Measurements from ENCODE around the gene PLD2.
A peak's percentile ranks its signal among the peaks of the same experiment; 100 is the strongest.
"Not testable (repeated sequence)": the region's sequence is repeated elsewhere in the genome, so short reads cannot be mapped to it uniquely, and the experiment has no call there.

PLD2 gene

DNA sequence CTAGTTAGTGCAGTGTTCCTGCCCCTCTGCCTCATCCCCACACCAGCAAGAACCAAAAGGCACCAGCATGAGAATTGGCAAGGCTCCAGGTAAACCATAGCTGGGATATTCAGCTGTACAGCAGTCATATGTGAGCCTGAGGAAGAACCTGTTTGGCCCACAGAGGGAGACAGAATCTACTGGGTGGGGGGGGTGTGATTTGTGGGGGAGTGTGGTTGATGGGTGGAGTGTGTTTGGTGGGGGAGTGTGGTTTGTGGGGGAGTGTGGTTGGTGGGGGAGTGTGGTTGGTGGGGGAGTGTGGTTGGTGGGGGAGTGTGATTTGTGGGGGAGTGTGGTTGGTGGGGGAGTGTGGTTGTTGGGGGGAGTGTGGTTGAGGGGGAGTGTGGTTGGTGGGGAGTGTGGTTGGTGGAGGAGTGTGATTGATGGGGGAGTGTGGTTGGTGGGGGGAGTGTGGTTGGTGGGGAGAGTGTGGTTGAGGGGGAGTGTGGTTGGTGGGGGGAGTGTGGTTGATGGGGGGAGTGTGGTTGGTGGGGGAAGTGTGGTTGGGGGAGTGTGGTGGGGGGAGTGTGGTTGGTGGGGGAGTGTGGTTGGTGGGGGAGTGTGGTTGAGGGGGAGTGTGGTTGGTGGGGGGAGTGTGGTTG is 45.7 kb downstream of the PLD2 start:
- intact Hi-C loops (cut with DNase I) = no loop called here
- DNase-seq = peak in 1 of 10 donors; percentile 17

- DNase-seq = peak in 1 of 10 donors; percentile 27
- intact Hi-C loops (cut with DNase I) = no loop called here
These were observed 46.3 kb downstream of the PLD2 start for GRCh38 chr17:4853208-4853671.

DNA sequence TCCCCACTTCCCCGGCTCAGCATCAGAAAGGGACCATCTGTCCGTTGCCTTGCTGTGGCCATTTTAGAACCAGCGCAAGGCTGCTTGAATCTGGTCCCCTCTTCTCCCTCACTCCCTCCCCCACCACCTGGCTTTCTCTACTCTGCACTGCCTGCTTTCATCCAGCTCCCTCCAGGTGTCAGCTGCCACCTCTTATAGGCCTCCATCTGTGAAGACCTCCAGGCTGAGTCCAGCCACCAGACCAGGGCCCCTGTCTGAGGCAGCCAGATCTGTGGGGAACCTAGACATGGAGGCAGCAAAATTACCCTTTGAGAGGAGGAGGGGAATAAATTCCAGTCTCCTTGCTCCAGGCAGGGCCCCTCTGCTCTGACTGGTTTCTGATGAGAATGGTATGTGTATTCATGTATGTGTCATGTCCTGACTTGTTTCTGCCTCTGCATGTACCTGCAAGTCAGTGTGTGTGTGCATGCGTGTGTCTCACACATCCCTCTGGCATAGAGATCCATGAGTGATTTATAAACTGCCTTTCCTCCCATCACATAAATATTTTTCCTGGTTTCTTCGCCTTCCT is 47.2 kb downstream of the PLD2 start:
- intact Hi-C loops (cut with DNase I) = no loop called here
- peak in 1 of 10 donors; percentile 76 for DNase-seq

DNA sequence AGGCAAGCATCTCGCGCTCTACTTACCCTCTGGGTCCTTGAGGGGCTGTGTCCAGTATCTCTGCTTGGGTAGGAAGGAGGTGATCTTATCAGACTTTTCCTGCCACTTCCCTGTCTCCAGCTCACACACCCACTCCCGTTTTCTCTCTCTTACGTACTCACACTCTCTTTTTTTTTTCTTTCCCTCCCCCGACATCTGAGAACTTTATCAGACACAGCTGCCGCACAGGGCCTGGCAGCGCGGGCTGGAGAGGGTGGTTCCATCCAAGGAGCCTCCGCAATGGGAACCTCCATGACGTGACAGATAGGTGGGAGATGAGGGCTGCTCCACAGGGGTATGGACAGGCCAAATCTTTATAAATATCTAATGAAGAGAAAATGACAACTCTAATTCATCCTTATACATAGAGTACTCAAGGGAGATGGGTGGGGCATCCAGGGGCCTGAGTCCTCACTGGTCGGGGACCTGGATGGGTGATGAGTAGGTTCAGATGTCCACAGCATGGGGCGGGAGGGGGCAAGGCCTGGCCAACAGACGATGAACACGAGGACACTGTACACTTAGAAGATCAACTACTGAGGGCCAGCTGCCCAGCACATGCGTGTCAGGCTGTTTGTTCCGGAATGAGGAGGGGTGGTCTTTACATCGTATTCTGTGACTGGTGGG is 49.5 kb downstream of the PLD2 start:
- intact Hi-C loops (cut with DNase I) = no loop called here
- peak in 2 of 10 donors; percentile 84 to 90 for DNase-seq

- intact Hi-C loops (cut with DNase I) = loop anchor here (1.0 kb wide), 1 partner anchor 21 kb away; no protein-coding TSS in a partner anchor
- DNase-seq = peak in 8 of 10 donors; percentile 49 to 97 (median 70)
These were observed 50.0 kb downstream of the PLD2 start for GRCh38 chr17:4856937-4857314.

DNA sequence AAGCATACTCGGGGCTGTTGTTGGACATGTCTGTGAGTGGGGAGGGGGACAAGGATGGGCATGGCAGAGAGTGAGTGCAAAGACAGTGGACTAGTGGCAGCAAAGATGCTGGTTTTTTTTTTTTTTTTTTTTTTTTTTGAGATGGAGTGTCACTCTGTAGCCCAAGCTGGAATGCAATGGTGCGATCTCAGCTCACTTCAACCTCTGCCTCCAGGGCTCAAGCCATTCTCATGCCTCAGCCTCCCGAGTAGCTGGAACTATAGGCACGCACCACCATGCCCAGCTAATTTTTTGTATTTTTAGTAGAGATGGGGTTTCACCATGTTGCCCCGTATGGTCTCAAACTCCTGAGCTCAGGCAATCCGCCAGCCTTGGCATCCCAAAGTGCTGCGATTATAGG is 50.4 kb downstream of the PLD2 start:
- intact Hi-C loops (cut with DNase I) = loop anchor here (1.0 kb wide), 1 partner anchor 21 kb away; no protein-coding TSS in a partner anchor
- DNase-seq = peak in 1 of 10 donors; percentile 72

DNA sequence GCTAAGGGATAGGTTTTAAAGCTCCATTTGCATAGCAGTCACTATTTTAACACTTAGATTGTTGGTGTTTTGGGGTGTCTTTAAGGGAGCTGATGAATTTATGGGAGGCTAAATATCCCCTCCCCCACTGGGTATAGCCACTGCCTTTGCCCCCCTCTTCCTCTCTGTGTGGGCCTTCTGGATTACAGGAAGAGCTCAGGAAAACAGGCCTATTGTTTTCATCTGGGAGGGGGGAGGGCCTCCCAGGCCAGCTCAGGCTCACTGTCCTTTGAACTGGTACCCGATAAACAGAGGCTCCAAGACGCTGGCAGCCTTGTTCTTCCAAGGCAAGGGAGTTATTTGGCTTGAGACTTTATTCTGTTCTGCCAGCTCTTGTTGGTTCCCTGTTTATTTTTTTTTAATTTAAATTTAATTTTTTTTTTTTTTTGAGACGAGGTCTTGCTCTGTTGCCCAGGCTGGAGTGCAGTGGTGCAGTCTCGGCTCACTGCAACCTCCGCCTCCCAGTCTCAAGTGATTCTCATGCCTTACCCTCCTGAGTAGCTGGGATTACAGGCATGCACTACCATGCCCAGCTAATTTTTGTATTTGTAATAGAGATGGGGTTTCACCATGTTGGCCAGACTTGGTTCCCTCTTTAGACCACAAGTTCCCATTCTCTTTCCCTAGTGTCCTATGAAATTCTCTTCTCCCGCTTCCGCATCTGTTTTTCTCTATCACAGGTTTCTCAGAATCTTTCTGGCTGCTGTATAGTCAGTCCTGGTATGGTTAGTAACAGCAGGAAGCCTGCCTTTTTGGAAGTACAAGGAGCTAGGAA is 51.3 kb downstream of the PLD2 start:
- intact Hi-C loops (cut with DNase I) = no loop called here
- peak in 8 of 10 donors; percentile 48 to 94 (median 62) for DNase-seq

- intact Hi-C loops (cut with DNase I) = no loop called here
- DNase-seq = peak in 7 of 10 donors; percentile 48 to 92 (median 62)
These were observed 51.9 kb downstream of the PLD2 start for GRCh38 chr17:4858882-4859260.

DNA sequence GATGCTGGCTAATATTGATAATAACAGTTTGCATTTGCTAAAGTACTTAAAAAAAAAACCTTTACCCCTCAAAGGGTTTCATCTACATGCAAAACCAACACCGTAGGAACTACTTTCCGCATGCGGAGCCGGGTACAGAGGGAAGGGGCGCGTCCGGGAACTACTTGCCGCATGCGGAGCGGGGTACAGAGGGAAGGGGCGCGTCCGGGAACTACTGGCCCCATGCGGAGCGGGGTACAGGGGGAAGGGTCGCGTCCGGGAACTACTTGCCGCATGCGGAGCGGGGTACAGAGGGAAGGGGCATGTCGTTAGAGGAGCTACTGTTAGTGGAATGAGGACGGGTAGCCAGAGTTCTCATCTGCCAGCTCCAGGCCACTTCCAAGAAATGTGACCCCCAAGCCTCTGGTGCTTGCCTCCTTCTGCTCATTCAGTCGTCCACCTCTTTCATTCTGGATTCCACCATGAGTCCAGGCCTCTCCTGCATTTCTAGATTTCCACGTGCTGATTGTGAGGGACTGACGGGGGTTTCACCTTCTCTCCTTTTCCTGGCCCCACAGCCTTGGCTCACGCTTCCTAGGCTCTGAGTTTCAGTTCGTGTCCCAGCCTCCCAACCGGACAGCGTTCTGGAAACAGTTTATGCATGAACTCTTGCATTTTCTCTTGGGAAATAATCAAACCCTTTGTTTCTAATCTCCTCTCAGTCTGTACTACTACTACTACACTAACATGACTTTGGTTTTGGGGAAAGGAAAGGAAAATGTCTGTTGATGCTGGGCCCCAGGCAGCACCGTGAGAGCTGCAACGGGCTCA is 53.1 kb downstream of the PLD2 start:
- intact Hi-C loops (cut with DNase I) = no loop called here
- peak in 3 of 10 donors; percentile 48 to 83 (median 79) for DNase-seq

- intact Hi-C loops (cut with DNase I) = no loop called here
- peak in 1 of 10 donors; percentile 53 for DNase-seq
These were observed 53.7 kb downstream of the PLD2 start for GRCh38 chr17:4860651-4861050.

DNA sequence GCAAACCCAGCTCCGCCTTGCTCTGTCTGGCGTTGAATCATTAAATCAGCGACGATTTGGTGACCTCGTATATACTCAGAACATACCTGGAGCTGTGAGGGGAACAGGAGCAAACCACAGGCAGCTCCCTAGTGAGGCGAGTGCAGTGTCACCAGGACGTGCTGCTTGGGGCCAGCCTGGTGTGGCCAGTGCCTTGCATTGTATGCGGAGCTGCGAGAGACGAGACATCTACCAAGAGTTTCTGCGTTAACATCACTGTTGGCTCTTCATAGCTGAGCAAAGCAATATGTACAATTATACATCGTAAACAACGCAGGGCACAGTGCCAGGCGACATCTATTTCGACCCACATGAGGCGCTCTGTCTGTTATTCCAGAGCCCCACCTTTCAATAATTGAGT is 54.1 kb downstream of the PLD2 start:
- intact Hi-C loops (cut with DNase I) = no loop called here
- peak in 2 of 10 donors; percentile 27 to 81 for DNase-seq

DNA sequence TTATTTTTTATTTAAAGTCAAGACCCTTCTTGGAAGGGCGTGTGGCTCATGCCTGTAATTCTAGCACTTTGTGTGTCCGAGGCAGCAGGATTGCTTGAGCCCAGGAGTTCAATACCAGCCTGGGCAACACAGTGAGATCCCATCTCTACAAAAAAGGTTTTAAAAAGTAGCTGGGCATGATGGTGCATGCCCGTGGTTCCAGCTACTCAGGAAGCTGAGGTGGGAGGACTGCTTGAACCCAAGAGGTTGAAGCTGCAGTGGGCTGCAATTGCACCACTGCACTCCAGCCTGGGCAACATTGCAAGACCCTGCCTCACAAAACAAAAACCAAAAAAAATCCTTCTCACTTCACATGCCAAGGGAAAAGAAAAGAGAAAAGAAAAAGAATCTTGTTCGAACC is 55.8 kb downstream of the PLD2 start:
- no peak for DNase-seq
- intact Hi-C loops (cut with DNase I) = no loop called here

DNA sequence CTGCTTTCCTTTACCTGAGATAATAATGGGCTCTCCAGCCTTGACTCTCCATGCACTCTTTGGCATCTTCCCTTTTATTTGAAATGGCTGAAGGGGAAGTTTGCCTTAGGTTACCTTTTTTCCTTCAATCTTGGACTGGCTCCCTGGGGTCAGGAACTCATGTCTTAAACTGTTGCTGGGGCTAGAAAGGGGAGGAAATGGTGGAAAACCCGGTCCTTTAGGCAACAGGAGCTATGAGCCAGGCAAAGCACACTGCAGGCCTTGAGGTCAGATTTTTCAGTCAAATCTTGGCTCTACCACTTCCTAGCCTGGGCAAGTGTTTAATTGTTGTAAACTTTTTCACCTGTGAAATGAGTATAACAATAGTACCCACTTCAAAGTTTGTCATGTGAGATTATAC is 56.4 kb downstream of the PLD2 start:
- intact Hi-C loops (cut with DNase I) = no loop called here
- DNase-seq = no peak

- DNase-seq; intact Hi-C loops (cut with DNase I): not testable (repeated sequence)
These were observed 60.6 kb downstream of the PLD2 start for GRCh38 chr17:4867535-4867934.

DNA sequence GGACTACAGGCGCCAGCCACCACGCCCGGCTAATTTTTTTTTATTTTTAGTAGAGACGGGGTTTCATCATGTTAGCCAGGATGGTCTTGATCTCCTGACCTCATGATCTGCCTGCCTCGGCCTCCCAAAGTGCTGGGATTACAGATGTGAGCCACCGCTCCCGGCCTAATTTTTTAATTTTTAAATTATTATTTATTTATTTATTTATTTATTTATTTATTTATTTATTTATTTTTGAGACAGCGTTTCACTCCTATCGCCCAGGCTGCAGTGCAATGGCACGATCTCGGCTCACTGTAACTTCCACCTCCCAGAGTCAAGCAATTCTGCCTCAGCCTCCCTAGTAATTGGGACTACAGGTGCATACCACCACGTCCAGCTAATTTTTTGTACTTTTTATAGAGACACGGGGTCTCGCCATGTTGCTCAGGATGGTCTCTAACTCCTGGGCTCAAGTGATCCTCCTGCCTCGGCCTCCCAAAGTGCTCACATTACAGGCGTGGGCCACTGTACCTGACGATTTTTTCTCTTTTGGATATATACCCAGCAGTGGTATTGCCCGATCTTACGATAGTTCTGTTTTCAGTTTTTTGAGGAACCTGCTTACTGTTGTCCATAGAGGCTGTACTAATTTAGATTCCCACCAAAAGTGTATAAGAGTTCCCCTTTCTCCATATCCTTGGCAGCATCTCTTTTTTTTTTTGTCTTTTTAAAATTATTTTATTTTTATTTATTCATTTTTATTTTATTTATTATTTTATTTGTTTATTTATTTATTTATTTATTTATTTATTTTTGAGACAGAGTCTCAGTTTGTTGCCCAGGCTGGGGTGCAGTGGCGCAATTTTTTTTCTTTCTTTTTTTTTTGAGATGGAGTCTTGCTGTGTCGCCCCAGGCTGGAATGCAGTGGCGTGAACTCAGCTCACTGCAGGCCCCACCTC is 62.4 kb downstream of the PLD2 start:
- intact Hi-C loops (cut with DNase I); DNase-seq: not testable (repeated sequence)

DNA sequence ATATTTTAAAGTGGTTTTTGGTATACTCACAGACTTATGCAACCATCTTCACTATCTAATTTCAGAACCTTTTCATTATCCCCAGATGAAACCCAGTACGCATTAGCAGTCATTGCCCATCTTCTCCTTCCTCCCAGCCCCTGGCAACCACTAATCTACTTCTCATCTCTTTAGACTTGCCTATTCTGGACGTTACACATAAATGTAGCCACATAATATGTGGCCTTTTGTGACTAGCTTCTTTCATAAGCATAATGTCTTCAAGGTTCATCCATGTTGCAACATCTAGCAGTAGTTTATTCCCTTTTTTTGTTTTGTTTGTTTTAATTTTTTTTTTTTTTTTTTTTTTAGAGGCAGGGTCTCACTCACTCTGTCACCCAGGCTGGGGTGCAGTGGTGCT is 63.9 kb downstream of the PLD2 start:
- no peak for DNase-seq
- intact Hi-C loops (cut with DNase I) = no loop called here

DNA sequence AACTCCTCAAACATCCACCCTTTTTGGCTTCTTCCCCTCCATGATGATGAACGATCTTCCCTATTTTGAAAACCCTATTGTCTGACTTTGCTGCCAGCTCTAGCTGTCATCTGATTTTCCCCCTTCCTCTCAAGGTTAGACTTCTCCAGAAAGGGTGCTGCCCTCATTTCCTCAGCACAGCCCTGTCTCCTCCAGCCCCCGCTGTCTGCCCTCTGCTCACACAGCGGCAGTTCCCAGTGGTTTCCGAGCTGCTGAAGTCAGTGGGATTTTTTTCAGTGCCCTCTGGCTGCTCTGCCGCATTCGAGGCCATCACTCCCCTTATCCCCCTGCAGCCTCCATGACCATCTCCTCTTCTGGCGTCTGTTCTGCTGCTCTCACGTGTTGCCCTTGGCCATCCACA is 65.8 kb downstream of the PLD2 start:
- intact Hi-C loops (cut with DNase I) = no loop called here
- DNase-seq = peak in 3 of 10 donors; percentile 28 to 76 (median 45)

Measured in posterior cingulate gyrus (tissue), 11 donors.